ENCODE data around the gene EVI5L. TPM values are rescaled to one million over a fixed set of nuclear protein-coding genes. Genes with fewer than 3 reads are reported as not detected.

EVI5L gene
- total and polyA plus RNA-seq, 4 donors, result 1.4 to 5.0 (median 4.4) TPM

DNA sequence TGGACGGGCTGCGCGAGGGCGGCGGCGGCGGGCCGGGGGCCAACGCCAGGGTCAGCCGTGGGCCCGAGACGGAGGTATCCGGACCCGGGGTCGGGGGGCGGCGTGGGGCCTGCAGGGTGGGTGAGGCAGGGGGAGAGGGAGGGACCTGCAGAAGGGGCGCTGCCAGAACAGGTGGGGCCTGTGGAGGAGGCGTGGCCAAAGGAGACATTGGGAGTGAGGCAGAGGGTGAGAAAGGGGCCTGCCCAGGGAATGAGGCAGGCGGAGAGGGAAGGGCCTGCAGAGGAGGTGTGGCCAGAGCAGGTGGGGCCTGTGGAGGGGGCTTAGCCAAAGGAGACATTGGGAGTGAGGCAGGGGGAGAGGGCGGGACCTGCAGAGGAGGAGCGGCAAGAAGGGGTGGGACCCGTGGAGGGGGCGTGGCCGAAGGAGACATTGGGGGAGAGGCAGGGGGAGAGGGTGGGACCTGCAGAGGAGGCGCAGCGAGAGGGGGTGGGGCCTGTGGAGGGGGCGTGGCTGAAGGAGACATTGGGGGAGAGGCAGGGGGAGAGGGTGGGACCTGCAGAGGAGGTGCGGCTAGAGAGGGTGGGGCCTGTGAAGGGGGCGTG is 40.0 kb downstream of the EVI5L start (continued):
- TF ChIP-seq, protein P1, sequence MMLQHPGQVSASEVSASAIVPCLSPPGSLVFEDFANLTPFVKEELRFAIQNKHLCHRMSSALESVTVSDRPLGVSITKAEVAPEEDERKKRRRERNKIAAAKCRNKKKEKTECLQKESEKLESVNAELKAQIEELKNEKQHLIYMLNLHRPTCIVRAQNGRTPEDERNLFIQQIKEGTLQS (IDR thresholded peaks at IDR 0.05), result no peak
- no peak for TF ChIP-seq EGR1 (IDR thresholded peaks at IDR 0.05; ENCODE audit: low read depth in 2 of 2)
- TF ChIP-seq RXRA (IDR thresholded peaks at IDR 0.05), result no peak
- TF ChIP-seq NR2F2 (IDR thresholded peaks at IDR 0.05), result no peak
- no peak for TF ChIP-seq YY1 (IDR thresholded peaks at IDR 0.05)

- no peak overlapping the region for H3K4me3 ChIP-seq (ENCODE audit: low read depth in 1 of 3, low read length in 3 of 3)
- H3K9me3 ChIP-seq (ENCODE audit: control insufficient read depth in 4 of 4, low read length in 3 of 4), result no peaks in the 10 kb centered on the region
- TF ChIP-seq NR2F2 (IDR thresholded peaks at IDR 0.05) (no peak), GABPA (IDR thresholded peaks at IDR 0.05 in 1 of 2, conservative IDR thresholded peaks at IDR 0.05 in 1 of 2) (no peak), EGR1 (IDR thresholded peaks at IDR 0.05; ENCODE audit: low read depth in 2 of 2) (no peak), RXRA (IDR thresholded peaks at IDR 0.05) (no peak), FOXA1 (IDR thresholded peaks at IDR 0.05) (no peak), RAD21 (IDR thresholded peaks at IDR 0.05) (no peak)
- TF ChIP-seq, protein P1 (IDR thresholded peaks at IDR 0.05), result no peak
- TF ChIP-seq, protein P2, sequence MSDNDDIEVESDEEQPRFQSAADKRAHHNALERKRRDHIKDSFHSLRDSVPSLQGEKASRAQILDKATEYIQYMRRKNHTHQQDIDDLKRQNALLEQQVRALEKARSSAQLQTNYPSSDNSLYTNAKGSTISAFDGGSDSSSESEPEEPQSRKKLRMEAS (IDR thresholded peaks at IDR 0.05), result no peak
- H3K27ac ChIP-seq (ENCODE audit: low read depth in 1 of 2, low read length in 2 of 2), result no peak overlapping the region
- H3K9ac ChIP-seq (ENCODE audit: low read depth in 1 of 2, low read length in 2 of 2), result no peak overlapping the region
- peaks cover 9 to 32% (median 13%) of the 10 kb centered on the region in 4 donors for H3K4me1 ChIP-seq (ENCODE audit: control insufficient read depth in 4 of 4, insufficient read depth in 4 of 4, low read length in 3 of 4)
- peak; percentile 70 for DNase-seq (ENCODE audit: low spot score)
- 65% methylated on average over 11 of the region's 11 CpGs for WGBS
- H3K36me3 ChIP-seq (ENCODE audit: control insufficient read depth in 4 of 4, insufficient read depth in 3 of 4, low read depth in 1 of 4, low read length in 3 of 4), result no peaks in the 10 kb centered on the region
- peaks cover 0 to 8% (median 6%) of the 10 kb centered on the region in 4 donors for H3K27me3 ChIP-seq (ENCODE audit: control insufficient read depth in 4 of 4, insufficient read depth in 4 of 4, low read length in 3 of 4)
Observed at GRCh38 chr19:7870571-7871436, 40.8 kb downstream of the EVI5L start.

DNA sequence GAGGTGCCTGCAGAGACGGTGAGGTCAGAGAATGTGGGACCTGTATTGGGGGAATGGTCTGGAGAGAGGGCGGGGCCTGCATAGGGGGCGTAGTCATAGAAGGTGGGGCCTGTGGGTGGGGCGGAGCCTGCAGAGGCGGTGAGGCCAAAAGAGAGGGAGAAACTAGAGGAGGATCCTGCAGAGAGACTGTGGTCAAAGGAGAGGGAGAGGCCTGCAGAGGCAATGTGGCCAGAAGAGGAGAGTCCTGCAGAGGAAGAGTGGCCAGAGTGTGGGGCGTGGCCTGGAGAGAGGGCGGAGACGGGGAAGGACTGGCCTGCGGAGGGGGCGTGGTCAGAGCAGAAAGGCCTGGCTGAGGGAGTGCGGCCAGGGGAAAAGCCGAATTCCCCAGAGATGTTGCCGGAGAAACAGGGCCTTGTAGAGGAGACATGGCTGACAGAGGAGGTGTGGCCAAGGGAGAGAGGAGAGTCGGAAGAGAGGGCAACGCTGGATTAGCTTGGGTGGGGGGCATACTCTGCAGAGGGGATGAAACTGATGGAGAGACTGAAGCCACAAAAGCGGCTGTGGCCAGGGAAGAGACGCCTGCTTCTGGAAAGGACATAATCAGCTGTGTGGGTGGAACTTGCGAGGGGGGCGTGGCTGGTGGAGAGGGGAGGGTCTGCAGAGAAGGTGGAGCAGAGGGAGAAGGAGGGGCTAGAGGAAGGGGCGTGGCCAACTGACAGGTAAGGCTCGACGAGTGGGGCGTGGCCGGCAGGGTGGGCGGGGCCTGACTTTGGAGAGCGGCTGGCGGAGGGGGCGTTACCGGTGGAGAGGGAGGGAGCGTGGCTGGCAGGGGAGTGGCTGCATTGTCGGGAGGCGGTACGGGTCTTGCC is 41.7 kb downstream of the EVI5L start:
- TF ChIP-seq NR2F2 (IDR thresholded peaks at IDR 0.05) (no peak), SP1 (IDR thresholded peaks at IDR 0.05) (peak; percentile 17)
- peaks cover 0 to 8% (median 6%) of the 10 kb centered on the region in 4 donors for H3K27me3 ChIP-seq (ENCODE audit: control insufficient read depth in 4 of 4, insufficient read depth in 4 of 4, low read length in 3 of 4)
- H3K27ac ChIP-seq (ENCODE audit: low read depth in 1 of 2, low read length in 2 of 2), result no peak overlapping the region
- peak; percentile 86 for DNase-seq (ENCODE audit: low spot score)
- peaks cover 9 to 32% (median 13%) of the 10 kb centered on the region in 4 donors for H3K4me1 ChIP-seq (ENCODE audit: control insufficient read depth in 4 of 4, insufficient read depth in 4 of 4, low read length in 3 of 4)
- H3K9me3 ChIP-seq (ENCODE audit: control insufficient read depth in 4 of 4, low read length in 3 of 4), result no peaks in the 10 kb centered on the region
- no peak overlapping the region for H3K4me3 ChIP-seq (ENCODE audit: low read depth in 1 of 3, low read length in 3 of 3)
- WGBS, result 12% methylated on average over 33 of the region's 33 CpGs
- no peak overlapping the region for H3K9ac ChIP-seq (ENCODE audit: low read depth in 1 of 2, low read length in 2 of 2)
- H3K36me3 ChIP-seq (ENCODE audit: control insufficient read depth in 4 of 4, insufficient read depth in 3 of 4, low read depth in 1 of 4, low read length in 3 of 4), result no peaks in the 10 kb centered on the region
